Amniotic epithelial cell (primary cell): Measurements from ENCODE around the gene IFI44L.

ENCODE experiments used
- DNase-seq: peaks from one replicate; pipeline ENCODE4 v3.0.0-alpha.2; 2010; ENCODE audit warnings: low read depth

IFI44L gene

DNA sequence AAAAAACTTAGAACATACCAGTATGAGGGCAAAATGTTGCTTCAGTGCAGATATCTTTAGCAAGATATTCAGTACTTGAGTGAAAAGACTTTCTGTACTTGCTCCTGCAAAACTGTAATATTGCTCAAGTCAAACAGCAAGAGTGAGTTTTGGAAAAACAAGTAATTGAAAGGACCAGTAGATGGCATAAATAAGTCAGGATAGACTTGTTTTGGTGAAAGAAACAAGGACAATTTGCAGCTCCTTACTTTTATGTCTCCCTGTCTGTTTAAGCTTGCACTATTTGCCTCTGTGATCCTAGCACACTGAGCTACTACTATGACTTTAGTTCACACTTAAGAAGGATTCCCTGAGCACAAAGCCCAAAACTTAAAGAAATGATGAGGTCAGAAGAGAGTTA lies 68.4 kb downstream of the IFI44L start:
- peak; percentile 74 for DNase-seq

DNA sequence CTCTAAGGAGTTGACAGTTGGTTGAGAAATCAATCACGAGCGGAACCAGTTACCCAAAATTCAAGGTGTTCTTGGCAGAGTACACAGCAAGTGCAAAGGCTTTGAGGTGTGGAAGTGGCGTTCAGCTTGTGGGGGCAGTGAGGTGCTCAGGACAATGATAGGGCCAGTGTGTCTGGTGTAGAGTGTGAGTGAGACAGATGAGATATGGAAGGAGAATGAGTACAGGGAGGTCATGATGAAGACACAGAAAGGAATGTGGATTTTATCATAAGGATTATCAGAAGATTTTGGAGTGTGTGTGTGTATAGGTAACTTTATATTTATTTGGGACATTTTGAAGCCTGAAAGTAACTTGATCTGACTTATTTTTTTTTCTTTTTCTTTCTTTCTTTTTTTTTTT lies 70.3 kb downstream of the IFI44L start:
- DNase-seq, result peak; percentile 47

DNA sequence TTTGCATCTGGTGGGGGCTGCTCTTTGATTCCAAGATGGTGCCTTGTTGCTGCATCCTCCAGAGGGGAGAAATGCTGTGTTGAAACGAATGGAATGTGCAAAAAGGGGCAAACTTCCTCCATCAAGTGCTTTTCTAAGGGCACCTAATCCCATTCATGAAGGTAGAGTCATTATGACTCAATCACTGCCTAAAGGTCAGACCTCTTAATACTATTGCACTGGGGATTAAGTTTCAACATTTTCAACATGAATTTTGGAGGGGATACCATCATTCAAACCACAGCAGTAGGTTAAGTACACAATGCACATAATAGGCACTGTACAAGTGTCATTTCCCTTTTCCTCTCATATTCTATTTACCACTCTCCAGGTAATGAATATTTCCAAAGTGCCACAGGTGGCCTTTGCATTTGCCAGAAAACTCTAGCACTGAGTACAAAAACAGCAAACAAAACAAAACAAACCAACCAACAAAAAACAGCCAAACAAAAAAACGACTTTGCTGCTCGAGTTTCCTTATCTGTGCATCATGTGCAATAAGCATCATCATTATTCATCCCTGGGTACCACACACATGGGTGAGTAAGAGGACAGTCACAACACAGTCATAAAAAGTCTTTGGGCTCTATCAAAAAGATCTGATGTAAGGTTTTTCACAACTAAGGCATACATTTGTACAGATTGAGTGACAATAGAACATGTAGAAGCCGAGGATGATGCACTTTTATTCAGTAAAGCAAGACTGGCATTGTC lies 71.9 kb downstream of the IFI44L start:
- DNase-seq, result peak; percentile 37
